GF-D8 (cell line): ENCODE data around the gene SIX4.
A peak's percentile ranks its signal among the peaks of the same experiment; 100 is the strongest.

Source experiments
- DNase-seq: peaks from one replicate; lab custom pipeline; 2025; lab: John Stamatoyannopoulos, UW

SIX4 gene

DNA sequence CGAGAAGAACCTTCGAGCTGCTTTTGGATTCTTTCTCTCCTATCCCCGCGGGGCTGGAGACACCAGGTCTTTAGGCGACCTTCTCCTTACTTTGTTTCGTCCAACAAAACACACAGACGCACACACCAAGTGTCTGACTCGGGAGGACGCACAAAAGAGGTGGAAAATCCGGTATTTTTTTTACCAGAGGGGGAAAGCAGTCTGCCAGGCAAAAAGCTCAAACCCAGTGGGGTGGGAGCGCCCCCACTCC, 2.1 kb downstream of the SIX4 start:
- DNase-seq, result no peak

DNA sequence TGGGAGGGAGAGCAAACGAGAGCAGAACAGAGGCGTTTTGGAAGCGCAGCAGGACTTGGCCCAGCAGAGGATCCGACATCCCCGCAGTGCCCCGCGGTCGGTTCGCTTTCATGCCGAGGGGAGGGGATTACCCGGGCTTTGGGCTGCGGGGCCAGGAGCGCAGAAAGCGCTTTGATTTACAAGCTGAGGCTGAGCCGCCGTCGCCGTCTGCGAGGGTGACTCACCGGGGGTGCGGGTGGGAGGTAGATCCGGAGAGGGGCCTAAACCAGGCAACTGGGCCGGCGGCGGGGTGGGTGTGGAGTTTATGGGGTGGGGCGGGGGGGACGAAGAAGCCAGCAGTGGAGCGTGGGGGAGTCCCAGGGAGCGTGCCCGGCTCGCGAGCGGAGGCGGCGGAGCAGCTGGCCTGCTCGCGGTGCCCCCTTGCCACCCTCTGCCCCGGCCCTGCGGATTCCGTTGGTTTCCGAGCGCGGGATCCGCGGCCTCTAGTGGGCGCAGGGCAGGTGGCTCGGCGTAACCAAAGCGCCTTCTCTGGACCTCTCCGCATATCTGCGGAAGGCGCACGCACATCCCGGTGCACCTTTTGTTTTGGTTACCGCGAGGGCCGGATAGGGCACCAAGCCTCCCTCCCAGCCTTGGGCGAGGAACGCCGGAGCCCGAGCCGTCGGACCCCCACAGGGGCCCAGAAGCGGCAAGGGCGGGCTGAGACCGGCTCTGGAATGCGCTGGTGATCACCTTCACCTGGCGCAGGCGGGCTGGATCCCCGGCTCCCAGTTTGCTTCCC, 2.6 kb downstream of the SIX4 start:
- DNase-seq, result no peak

DNA sequence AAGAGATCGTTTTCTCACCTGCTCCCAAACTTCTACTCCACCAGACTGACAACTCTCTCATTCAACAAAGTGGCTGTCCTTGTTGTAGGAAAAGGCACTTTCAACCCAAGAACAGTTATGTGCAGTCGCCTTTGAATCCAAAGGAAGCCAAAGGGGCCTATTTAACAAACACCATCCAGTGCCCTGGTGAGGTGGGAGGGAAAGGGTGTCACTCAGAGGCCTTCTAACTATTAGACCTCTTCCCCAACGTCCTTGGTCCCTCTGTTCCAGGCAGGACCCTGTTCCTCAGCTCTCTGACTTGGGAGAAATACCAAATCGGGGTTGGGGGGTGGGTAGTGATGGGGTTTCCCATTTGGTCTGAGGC, 3.2 kb downstream of the SIX4 start:
- no peak for DNase-seq

DNA sequence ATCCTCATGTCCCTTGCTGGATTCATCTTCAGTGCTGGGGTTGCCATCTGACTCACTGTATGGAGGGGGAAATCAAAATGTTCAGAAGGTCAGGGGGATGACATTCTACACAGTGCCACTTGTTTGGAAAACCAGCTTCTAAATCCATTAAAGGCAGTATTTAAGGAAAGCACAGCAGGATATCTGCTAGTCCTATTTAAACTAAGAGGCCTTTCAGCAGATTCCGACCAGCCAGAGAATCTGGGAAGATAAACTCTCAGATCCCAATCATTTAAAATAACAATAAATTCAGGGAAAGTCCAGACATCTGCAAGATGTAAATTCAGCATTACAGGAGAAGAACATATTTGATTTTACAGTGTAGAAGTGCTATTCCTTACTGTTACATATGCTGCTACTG, 3.8 kb downstream of the SIX4 start:
- DNase-seq, result no peak

DNA sequence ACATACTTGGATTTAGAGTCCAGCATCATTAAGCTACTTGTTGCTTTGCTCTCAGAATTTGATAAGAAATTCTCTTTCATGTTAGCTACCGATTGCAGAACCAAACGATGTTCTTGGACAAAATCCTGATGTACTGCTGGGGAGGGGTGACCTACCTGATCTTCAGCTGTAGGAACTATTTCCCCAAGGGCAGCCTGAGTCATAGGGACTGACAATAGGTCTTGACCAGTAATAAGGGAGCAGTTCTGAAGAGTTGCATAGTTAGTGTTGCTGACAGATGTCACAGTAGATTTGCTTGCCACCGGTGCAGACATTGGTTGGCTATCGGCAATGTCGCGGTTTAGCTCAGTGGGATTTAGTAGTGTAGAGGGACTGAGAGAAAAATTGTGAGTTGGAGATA, 10.6 kb downstream of the SIX4 start:
- no peak for DNase-seq

DNA sequence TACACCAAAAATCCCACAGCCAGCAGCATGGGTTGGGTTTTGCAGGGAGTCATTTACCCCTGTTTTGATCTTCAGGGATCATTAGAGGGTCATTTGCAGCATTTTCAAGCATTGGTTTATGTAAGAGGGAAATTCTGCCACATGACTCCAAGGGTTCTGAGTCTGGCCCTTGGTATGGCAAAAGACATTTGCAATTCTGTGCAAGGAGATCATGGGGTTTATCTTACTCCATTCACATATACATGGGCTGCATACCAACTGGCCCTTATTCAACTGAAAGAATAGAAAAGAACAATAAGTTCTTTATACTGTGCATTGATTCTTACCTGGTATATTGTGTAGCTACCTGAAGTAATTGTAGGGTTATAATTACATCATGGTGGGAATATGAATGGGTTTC, 13.7 kb downstream of the SIX4 start:
- DNase-seq, result no peak

DNA sequence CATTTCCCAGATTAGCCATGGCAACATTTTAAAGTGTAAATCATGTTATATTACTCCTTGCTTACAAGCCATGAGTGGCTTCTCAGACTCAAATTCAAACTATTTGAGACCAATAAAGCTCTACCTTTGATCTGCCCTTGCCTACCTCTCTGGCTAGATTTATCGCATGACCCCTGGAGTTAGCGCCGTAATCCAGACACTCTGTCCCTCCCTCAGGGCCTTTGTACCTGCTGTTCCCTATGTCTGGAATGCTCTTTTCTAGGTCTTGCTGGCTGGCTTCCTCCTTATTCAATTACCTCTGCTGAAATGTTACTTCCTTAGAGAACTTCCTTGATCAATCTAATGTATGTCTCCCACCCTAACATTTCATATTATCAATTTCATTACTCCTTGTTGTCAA, 16.3 kb downstream of the SIX4 start:
- no peak for DNase-seq

DNA sequence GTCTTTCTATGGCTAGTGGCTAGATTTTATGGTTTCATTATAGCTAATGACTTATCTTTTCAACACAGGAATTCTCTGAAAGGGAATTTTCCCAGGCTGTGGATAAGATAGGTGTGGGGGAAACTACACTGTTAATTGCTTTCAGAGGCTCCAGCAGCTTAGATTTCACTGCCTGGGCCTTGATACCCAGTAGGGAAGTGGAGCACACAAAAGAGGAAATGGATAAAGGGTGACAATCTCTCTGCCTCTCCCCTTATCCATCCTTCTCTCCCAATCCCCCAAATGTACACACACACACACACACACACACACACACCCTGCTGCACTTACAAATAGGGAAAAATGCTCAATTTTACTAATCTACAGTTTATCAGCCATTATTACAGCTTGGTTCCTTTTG, 19.1 kb downstream of the SIX4 start:
- DNase-seq, result no peak

DNA sequence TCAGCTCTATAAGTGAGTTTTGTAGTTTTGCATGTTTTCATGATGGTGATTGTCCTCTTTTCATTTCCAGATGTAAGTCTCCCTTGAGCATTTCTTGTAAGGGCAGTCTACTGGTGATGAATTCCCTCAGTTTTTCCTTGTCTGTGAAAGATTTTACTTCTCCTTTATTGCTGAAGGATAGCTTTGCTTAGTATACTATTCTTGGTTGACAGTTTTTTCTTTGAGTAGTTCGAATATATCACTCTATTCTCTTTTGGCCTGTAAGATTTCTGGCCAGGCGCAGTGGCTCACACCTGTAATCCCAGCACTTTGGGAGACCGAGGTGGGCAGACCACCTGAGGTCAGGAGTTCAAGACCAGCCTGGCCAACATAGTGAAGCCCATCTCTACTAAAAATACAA, 23.6 kb downstream of the SIX4 start:
- no peak for DNase-seq

DNA sequence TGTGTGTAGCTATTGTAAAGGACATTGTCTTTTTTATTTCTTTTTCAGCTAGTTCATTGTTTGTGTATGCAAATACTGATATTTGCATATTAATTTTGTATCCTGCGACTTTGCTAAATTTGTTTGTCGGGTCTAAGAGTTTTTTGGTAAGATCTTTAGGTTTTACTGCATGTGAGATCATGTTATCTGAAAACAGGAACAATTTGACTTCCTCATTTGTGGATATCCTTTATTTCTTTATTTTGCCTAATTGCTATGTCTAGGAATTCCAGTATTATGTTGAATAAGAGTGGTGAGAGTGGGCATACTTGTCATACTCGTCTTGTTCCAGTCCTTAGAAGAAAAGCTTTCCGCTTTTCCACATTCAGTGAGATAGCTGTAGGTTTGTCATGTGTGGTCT, 28.8 kb downstream of the SIX4 start:
- DNase-seq, result no peak

DNA sequence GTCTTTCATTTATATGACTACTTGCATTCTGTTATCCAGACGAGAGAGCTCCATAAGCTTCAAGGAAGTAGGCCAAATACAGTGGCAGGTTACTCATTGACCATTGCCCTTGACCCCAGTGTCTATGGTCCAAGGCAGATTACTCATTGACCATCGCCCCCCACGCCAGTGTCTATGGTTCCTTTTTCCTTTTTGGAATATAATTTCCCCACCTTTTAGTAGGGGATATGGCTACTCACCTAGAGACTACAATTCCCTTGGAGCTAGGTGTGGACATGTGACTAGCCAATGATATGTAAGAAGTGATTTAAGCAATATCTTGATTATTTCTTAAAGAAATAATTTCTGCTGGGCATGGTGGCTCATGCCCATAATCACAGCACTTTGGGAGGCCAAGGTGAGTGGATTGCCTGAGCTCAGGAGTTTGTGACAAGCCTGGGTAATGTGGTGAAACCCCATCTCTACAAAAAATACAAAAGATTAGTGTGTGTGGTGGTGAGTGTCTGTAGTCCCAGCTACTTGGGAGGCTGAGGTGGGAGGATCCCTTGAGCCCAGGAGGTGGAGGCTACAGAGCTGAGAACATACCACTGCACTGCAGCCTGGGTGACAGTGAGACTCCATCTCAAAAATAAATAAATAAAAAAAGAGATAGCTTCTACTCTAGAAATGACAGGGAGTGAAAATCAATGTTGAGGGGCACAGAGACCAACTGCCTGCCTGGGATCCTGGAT, 32.6 kb downstream of the SIX4 start:
- DNase-seq, result no peak

DNA sequence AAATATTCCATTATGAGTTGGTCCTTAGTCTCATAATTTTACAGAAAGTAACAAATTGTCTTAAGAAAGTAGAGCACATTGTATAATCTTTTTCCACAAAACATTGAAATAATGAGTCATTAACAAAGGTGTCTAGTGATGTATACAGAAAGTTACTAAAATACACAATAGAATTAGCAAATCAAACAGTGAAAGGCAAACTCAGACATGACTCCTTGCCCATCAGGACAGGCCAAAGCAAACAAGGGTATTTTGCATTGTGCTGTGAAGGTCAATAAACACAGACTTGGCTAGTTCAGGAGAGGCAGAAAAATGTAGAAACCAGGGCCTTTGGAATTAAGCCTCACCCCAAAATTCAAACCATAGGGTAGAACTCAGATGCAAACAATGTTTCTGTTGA, 37.3 kb downstream of the SIX4 start:
- no peak for DNase-seq

DNA sequence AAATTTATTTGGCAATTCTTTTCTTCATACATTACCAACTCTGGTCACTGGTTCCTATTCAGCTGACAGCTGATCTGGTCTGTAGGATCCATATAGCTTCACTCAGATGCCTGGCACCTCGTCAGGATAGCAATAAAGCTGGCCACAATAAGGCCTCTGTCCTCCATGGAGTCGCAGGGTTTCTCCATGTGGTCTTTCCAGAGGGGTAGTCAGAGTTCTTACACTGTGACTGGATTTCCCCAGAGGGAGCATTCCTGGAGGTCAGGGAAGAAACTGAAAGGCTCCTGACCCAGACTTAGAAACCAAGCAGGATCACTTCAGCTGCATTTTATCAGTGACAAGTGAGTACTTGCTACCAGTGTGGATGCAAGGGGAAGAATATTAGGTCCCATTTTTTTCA, 39.9 kb downstream of the SIX4 start:
- no peak for DNase-seq

DNA sequence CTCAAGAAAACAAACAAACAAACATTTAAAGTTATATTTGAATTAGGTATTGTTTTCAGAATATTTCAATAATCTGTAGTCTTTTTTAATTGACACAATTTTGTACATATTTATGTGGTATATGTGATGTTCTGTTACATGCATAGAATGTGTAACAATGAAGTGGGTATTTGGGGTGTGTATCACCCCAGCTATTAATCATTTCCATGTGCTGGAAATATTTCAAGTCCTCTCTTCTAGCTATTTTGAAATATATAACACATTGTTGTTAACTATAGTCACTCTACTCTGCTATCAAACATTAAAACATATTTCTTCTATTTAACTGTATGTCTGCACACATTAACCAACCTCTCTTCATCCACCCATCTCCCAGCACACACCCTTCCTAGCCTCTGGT, 42.9 kb downstream of the SIX4 start:
- DNase-seq, result no peak

DNA sequence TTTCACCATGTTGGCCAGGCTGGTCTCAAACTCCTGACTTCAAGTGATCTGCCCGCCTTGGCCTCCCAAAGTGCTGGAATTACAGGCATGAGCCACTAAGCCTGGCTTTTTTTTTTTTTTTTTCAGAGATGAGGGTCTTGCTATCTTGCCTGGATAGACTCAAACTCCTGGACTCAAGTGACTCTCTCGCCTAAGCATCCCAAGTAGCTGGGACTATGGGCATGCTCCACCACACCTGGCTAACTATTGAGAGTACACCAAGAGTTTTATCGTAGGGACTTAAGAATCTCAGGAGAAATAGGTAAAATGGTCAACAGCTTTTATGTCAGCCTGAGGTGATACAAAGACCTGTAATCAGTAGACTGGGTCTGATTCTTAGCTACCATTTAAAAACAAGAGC, 43.6 kb downstream of the SIX4 start:
- DNase-seq, result no peak

DNA sequence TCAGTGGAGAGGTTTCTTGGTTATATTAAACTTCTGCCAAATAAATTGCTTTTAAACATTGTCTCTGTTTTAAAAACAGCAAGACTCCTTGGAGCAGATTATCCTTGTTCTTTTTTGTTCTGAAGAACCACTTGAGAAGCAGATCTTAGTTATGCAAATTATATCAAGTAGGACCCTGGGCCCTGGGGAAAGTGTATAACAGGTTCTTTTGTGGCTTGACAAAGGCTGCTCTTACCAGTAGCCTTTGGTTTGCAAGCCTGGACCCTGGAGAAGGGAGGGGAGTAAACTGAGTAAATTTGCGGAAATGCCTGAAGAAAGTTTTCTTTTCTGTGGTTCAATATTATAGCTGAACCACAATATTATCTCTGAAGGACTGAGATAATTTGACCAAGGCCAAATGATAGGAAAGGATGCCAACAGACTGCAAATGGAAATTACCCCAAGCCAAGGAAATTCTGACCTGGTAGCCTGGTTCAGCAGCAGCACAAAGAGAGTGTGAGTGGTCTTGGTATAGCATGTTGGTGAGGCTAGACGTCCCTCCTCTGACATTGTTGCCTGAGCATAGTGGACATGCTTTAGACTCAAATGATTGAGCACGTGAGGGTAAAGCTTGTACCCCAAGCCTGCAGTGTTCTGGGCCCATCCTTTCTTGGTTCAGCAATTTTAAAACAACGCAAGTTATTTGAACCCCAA, 44.4 kb downstream of the SIX4 start:
- no peak for DNase-seq

DNA sequence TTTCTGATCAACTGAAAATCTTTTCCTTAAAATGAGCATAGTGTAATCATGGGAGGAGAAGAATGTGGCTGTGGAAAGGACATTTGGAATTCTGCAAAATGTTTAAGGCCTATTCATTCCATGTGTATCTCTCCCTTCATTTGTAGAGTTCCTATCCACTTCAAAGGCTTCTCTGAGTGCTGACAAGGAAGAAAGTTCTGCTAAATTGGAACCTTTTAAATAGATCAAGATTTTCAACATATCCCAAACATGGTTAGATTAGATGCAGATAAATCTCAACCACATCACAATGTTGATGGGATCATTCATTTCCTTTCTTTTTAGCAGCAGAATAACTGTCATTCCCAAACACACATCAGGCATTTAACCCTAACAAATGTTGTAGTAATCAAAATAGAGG, 46.5 kb downstream of the SIX4 start:
- no peak for DNase-seq

DNA sequence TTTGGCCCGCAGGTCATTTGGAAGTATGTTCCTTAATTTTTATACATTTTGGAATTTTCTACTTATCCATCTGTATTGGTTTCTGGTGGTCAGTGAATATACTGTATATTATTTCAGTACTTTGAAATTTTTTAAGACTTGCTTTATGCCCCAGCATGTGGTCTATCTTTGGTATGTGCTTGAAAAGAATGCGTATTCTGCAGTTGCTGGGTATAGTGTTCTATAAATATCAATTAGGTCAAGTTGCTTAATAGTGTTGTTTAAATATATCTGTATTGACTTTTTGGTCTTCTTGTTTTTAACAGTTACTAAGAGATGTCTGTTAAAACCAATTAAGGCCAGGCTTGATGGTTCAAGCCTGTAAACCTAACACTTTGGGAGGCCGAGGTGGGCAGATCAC, 53.2 kb downstream of the SIX4 start:
- DNase-seq, result no peak

DNA sequence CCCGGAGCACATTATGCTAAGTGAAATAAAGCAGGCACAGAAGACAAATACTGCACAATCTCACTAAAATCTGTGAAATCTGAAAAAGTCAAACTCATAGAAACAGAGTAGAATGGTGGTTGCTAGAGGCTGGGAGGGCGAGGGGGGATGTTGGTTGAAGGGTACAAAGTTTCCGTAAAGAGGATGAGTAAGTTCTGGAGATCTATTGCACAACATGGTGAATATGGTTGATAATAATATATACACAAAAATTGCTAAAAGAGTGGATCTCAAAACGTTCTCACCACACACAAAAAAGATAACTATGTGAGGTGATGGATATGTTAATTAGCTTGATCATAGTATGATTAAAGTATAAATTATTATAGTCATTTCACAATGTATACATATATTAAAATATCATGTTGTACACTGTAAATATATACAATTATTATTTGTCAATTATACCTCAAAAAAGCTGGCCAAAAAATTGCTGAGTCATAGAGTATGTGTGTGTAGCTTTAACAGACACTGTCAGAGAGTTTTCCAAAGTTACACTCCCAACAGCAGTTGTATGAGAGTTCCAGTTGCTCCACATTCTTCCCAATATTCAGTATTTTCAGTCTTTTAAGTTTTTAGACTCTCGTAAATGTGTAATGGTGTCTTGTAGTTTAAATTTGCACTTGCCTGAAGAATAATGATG, 55.6 kb downstream of the SIX4 start:
- no peak for DNase-seq

DNA sequence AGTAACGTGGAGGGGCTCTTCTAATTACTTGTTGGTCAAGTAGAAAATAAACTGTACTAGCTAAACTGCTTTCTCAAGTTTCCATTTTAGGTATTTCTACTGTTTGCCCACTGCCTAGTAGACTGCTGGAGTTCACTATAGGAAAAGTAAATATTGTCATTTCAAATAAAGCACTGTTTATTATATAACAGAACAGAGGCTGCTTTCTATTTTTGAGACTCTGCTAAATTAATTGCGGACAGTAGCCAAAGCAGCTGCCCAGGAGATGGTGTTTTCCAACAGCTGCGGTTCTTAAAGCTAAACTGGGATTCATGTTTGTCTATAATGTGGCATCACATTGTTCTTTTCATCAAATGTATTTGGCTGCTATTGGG, 59.0 kb downstream of the SIX4 start:
- DNase-seq, result no peak

DNA sequence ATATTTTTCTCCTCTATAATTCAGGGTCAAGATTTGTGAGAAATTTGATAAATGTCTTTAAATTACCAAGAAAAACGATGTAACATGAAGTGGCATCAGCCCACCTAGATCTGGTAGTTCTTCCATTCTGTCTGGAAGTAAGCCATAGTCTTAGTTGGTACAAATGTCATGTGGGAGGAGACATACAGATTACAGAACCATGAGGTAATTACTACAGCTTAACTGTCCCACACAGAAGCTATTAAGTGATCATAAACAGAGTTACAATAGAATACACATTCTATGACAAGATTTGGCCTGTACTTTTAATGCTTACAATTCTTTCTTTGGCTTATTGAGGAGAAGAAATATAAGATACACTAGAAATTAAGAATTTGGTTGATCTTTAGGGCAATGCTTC, 61.2 kb downstream of the SIX4 start:
- DNase-seq, result no peak

DNA sequence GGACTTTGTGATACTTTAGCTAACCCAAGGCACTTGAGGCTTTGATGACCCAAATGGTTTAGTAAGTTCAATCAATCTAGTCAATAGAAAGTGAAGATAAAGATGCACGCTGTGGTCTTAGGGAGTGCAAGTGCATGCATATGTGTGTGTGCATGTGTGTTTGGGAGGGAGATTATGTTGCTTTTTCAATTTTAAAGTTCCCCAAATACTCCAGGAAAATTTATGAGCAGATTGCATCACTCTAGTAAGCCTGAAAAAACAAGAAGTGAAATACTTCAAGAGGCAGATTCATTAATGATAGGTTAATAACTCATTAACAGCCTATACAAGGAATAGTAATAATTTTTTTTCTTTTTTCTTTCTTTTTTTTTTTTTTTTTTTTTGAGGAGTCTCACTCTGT, 62.4 kb downstream of the SIX4 start:
- peak; percentile 14 for DNase-seq
